Measurements from ENCODE around the gene RBM20. TPM values are rescaled to one million over a fixed set of nuclear protein-coding genes. Genes with fewer than 3 reads are reported as not detected.
"Not testable (repeated sequence)": the region's sequence is repeated elsewhere in the genome, so short reads cannot be mapped to it uniquely, and the experiment has no call there.

The RBM20 gene
- total RNA-seq, 1 donor from 2014 or later: 2.0 TPM

- DNase-seq (ENCODE audit: low read depth in 2 of 2): no peak
Measured at GRCh38 chr10:110704906-110705476, 60.9 kb downstream of the RBM20 start.

GRCh38 chr10:110705596-110705995, 61.5 kb downstream of the RBM20 start:
- DNase-seq (ENCODE audit: low read depth in 2 of 2): not testable (repeated sequence)

- DNase-seq (ENCODE audit: low read depth in 2 of 2): no peak
Measured at GRCh38 chr10:110706690-110707098, 62.6 kb downstream of the RBM20 start.

GRCh38 chr10:110708776-110709443, 64.8 kb downstream of the RBM20 start:
- no peak for DNase-seq (ENCODE audit: low read depth in 2 of 2)

GRCh38 chr10:110709444-110709828, 65.3 kb downstream of the RBM20 start:
- DNase-seq (ENCODE audit: low read depth in 2 of 2): no peak

GRCh38 chr10:110709964-110710587, 65.9 kb downstream of the RBM20 start:
- no peak for DNase-seq (ENCODE audit: low read depth in 2 of 2)

GRCh38 chr10:110710621-110711020, 66.5 kb downstream of the RBM20 start:
- no peak for DNase-seq (ENCODE audit: low read depth in 2 of 2)

GRCh38 chr10:110711382-110711781, 67.2 kb downstream of the RBM20 start:
- no peak for DNase-seq (ENCODE audit: low read depth in 2 of 2)

- no peak for DNase-seq (ENCODE audit: low read depth in 2 of 2)
Measured at GRCh38 chr10:110714356-110714755, 70.2 kb downstream of the RBM20 start.

- DNase-seq (ENCODE audit: low read depth in 2 of 2): peak in 1 of 2 donors; percentile 36
Measured at GRCh38 chr10:110717781-110718589, 73.8 kb downstream of the RBM20 start.

GRCh38 chr10:110721406-110722038, 77.4 kb downstream of the RBM20 start:
- DNase-seq (ENCODE audit: low read depth in 2 of 2): no peak

GRCh38 chr10:110723224-110723891, 79.2 kb downstream of the RBM20 start:
- DNase-seq (ENCODE audit: low read depth in 2 of 2): no peak

- DNase-seq (ENCODE audit: low read depth in 2 of 2): no peak
Measured at GRCh38 chr10:110724116-110724921, 80.2 kb downstream of the RBM20 start.

GRCh38 chr10:110724937-110725336, 80.8 kb downstream of the RBM20 start:
- no peak for DNase-seq (ENCODE audit: low read depth in 2 of 2)

- peak in 1 of 2 donors; percentile 11 for DNase-seq (ENCODE audit: low read depth in 2 of 2)
Measured at GRCh38 chr10:110725801-110726630, 81.9 kb downstream of the RBM20 start.

- not testable (repeated sequence) for DNase-seq (ENCODE audit: low read depth in 2 of 2)
Measured at GRCh38 chr10:110727785-110728184, 83.6 kb downstream of the RBM20 start.

GRCh38 chr10:110730345-110731050, 86.4 kb downstream of the RBM20 start:
- no peak for DNase-seq (ENCODE audit: low read depth in 2 of 2)

- peak in 1 of 2 donors; percentile 45 for DNase-seq (ENCODE audit: low read depth in 2 of 2)
Measured at GRCh38 chr10:110733218-110733952, 89.2 kb downstream of the RBM20 start.

Data from lung microvascular endothelial cell (primary cell).